GM23338 (cell line): ENCODE results near the gene CCDC106. TPM values are rescaled to one million over a fixed set of nuclear protein-coding genes. Genes with fewer than 3 reads are reported as not detected.

Experiments used
- ATAC-seq: fragments of 200-7000 bp; cut with Tn5 transposase; 3 replicates; pipeline ENCODE4 v1.9.1; 2020
- DNase-seq: peaks from one replicate; pipeline ENCODE4 v3.0.0-alpha.2; 2015; ENCODE audit warnings: low spot score
- H2AFZ ChIP-seq: fragments of 200-600 bp; sonication (generic); 2 replicates; pipeline ENCODE4 v1.8.0; 2016; ENCODE audit warnings: antibody characterized with exemption, mild to moderate bottlenecking, moderate library complexity
- H3F3A ChIP-seq: fragments of 200-600 bp; sonication (generic); replicated peaks from 2 replicates; pipeline ENCODE4 v1.8.0; 2017; ENCODE audit warnings: antibody characterized with exemption, mixed run types, low read depth
- H3K27ac ChIP-seq: fragments of 200-600 bp; sonication (generic); 2 replicates; pipeline ENCODE4 v1.6.1; 2016; ENCODE audit warnings: low read depth
- H3K27me3 ChIP-seq: fragments of 200-600 bp; sonication (generic); 2 replicates; pipeline ENCODE4 v1.8.0; 2016; ENCODE audit warnings: mild to moderate bottlenecking, mixed run types, moderate library complexity; ENCODE audit not compliant: insufficient read depth
- H3K36me3 ChIP-seq: fragments of 200-600 bp; sonication (generic); 2 replicates; pipeline ENCODE4 v1.8.0; 2016; ENCODE audit warnings: mild to moderate bottlenecking; ENCODE audit not compliant: insufficient read depth
- H3K4me1 ChIP-seq: fragments of 200-600 bp; sonication (generic); 2 replicates; pipeline ENCODE4 v1.8.0; 2016; ENCODE audit warnings: mild to moderate bottlenecking, moderate library complexity; ENCODE audit not compliant: insufficient read depth
- H3K4me2 ChIP-seq: fragments of 200-600 bp; sonication (generic); 2 replicates; pipeline ENCODE4 v1.7.1; 2017; ENCODE audit warnings: mixed run types
- H3K4me3 ChIP-seq: fragments of 200-600 bp; sonication (generic); 2 replicates; pipeline ENCODE4 v1.6.1; 2016; ENCODE audit warnings: mixed run types
- H3K79me2 ChIP-seq: fragments of 200-600 bp; sonication (generic); replicated peaks from 2 replicates; pipeline ENCODE4 v1.8.0; 2017; ENCODE audit warnings: mild to moderate bottlenecking; ENCODE audit not compliant: insufficient read depth
- H3K9me2 ChIP-seq: fragments of 200-600 bp; sonication (generic); 2 replicates; pipeline ENCODE4 v1.8.0; 2017; ENCODE audit not compliant: insufficient read depth
- H4K20me1 ChIP-seq: fragments of 200-600 bp; sonication (generic); replicated peaks from 2 replicates; pipeline ENCODE4 v1.8.0; 2017; ENCODE audit warnings: mild to moderate bottlenecking; ENCODE audit not compliant: insufficient read depth
- H3K27ac Mint-ChIP-seq: 2 replicates; pipeline ENCODE4 v1.8.0; 2020; ENCODE audit warnings: inconsistent platforms, mild to moderate bottlenecking, moderate library complexity, mixed read lengths
- H3K27me3 Mint-ChIP-seq: 3 replicates; pipeline ENCODE4 v1.8.0; 2022; ENCODE audit warnings: low read depth, mild to moderate bottlenecking, moderate library complexity, mixed read lengths, inconsistent platforms; ENCODE audit not compliant: insufficient read depth, poor library complexity
- H3K36me3 Mint-ChIP-seq: 3 replicates; pipeline ENCODE4 v1.8.0; 2021; ENCODE audit warnings: low read depth, mild to moderate bottlenecking, inconsistent platforms, moderate library complexity, mixed read lengths
- H3K4me1 Mint-ChIP-seq: 3 replicates; pipeline ENCODE4 v1.8.0; 2020; ENCODE audit warnings: mild to moderate bottlenecking, inconsistent platforms, mixed read lengths
- H3K4me3 Mint-ChIP-seq: 3 replicates; pipeline ENCODE4 v1.8.0; 2021; ENCODE audit warnings: moderate library complexity, mild to moderate bottlenecking, inconsistent platforms, mixed read lengths
- H3K9me3 Mint-ChIP-seq: 3 replicates; pipeline ENCODE4 v1.8.0; 2020; ENCODE audit warnings: moderate library complexity, mild to moderate bottlenecking, inconsistent platforms, mixed read lengths
- CREB1 ChIP-seq: fragments of 250-450 bp; sonication (Bioruptor Pico); IDR thresholded peaks from 2 replicates; pipeline ENCODE4 v1.5.0; 2020; ENCODE audit warnings: low read depth, mild to moderate bottlenecking, moderate library complexity
- CTCF ChIP-seq, 2 experiments: fragments of 200-600 bp in 1 of 2; sonication (generic) in 1 of 2; conservative IDR thresholded peaks; 2 replicates each; pipeline versions ENCODE4 v1.5.1 to v1.6.1; 2016 to 2017; ENCODE audit warnings: antibody characterized with exemption in 2 of 2, low read depth in 2 of 2, mild to moderate bottlenecking in 2 of 2, moderate library complexity in 1 of 2
- EZH2 ChIP-seq: fragments of 200-600 bp; sonication (generic); IDR thresholded peaks from one replicate; pipeline ENCODE4 v1.8.0; 2017; ENCODE audit warnings: antibody characterized with exemption, mild to moderate bottlenecking, low read depth; ENCODE audit not compliant: unreplicated experiment
- EZH2phosphoT487 ChIP-seq: fragments of 200-600 bp; sonication (generic); IDR thresholded peaks from one replicate; pipeline ENCODE4 v1.8.1; 2018; ENCODE audit warnings: antibody characterized with exemption; ENCODE audit not compliant: unreplicated experiment
- JUNB ChIP-seq: IDR thresholded peaks from one replicate; pipeline ENCODE4 v1.6.1; 2016; ENCODE audit warnings: antibody characterized with exemption; ENCODE audit not compliant: unreplicated experiment
- NANOG ChIP-seq: IDR thresholded peaks from 2 replicates; pipeline ENCODE4 v1.6.1; 2016; ENCODE audit warnings: antibody characterized with exemption, borderline replicate concordance
- POLR2AphosphoS5 ChIP-seq: IDR thresholded peaks from 2 replicates; pipeline ENCODE4 v1.6.1; 2016; ENCODE audit warnings: antibody characterized with exemption, low read depth
- REST ChIP-seq: IDR thresholded peaks from one replicate; pipeline ENCODE4 v1.6.1; 2018; ENCODE audit warnings: antibody characterized with exemption; ENCODE audit not compliant: unreplicated experiment
- STAT1 ChIP-seq: IDR thresholded peaks from one replicate; pipeline ENCODE4 v1.6.1; 2016; ENCODE audit warnings: antibody characterized with exemption; ENCODE audit not compliant: unreplicated experiment
- ZNF114 ChIP-seq: fragments of 250-450 bp; sonication (Bioruptor Pico); IDR thresholded peaks from 2 replicates; pipeline ENCODE4 v1.5.0; 2020; ENCODE audit warnings: mild to moderate bottlenecking, moderate library complexity
- ZNF331 ChIP-seq: fragments of 250-450 bp; sonication (Bioruptor Pico); IDR thresholded peaks from 2 replicates; pipeline ENCODE4 v1.5.0; 2020; ENCODE audit warnings: low read depth, mild to moderate bottlenecking, moderate library complexity
- polyA plus RNA-seq: library from polyadenylated mRNA; unstranded; fragments of >200 nt; fragmentation: Nextera tagmentation; extraction: Ambion mirVana; gene quantifications from 2 replicates; pipeline ENCODE4 v1.2.1, GENCODE V29; 2016
- total RNA-seq: library from RNA; depleted of rRNA; stranded (reverse); fragments of >200 nt; shearing (Covaris generic); gene quantifications from 2 replicates; pipeline ENCODE4 v1.2.3, GENCODE V29; 2014
- TF ChIP-seq, protein P1 (sequence below): IDR thresholded peaks from 2 replicates; pipeline ENCODE4 v1.6.1; 2016; ENCODE audit warnings: antibody characterized with exemption

Gene CCDC106
- total and polyA plus RNA-seq, 2 experiments from 2014 or later = 12.0 to 17.6 TPM

DNA sequence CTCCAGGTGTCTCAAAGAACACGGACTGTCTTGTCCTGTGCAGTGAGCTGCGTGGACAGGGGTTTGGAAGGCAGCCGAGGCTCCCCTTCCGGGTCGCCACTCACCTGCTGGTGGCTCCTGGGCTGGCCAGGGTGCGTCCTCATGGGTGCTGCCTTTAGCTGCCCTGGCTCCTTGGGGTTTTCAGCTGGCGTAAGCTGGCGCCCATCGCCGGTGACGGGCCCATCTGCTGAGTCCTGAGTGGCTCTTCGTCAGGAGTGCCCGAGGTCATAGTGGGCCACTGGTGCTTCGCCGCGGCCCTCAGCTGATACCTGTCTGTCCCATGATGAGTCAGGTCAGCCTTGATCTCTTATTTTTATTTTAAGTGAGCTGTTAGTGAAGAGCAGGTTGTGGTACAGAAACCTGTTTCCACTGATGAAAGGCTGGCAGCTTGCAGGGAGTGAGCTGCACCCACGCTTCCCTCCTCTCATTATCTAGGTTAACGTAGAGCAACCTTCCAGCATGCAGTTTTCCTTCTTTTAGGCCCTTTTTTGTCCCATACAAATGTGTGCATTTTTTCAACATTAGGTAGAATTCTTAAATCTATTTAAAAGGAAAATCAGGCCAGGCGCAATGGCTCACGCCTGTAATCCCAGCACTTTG lies 45.4 kb downstream of the CCDC106 start:
- H3K4me1 Mint-ChIP-seq = no peaks in the 10 kb centered on the region; the same call in 2 of the 3 replicates
- ATAC-seq = no peak
- H3K27ac Mint-ChIP-seq = no peak overlapping the region

DNA sequence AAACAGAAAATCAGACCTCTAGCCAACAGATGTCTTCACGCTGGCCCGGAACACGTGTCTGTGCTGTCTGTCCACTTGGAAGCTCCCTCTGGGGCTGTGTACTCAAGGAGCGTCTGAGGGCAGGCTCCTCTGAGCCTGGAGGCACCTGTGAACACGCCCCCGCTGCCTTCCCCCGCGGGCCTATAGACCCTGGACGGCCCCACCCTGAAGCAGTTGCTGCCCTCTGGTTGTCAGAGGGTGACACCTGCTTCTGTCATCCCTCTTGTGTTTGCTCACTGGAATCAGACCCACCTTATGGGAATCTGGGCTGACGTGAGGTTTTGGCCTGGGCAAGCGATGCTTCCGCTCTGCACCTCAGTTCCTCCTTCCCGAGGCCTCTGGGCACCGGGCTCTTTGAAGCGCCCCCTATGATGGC lies 46.2 kb downstream of the CCDC106 start:
- peaks cover 6% of the 10 kb centered on the region for H3K27me3 Mint-ChIP-seq
- Histone ChIP-seq H3K36me3 (no peaks in the 10 kb centered on the region), H3K4me3 (no peak overlapping the region), H3K4me1 (no peaks in the 10 kb centered on the region), H4K20me1 (no peaks in the 10 kb centered on the region; the same call in 1 of the 2 replicates), H3K9me2 (no peaks in the 10 kb centered on the region), H3K4me2 (no peak overlapping the region), H2AFZ (no peak overlapping the region), H3K27ac (no peak overlapping the region), H3K27me3 (no peaks in the 10 kb centered on the region), H3K79me2 (no peaks in the 10 kb centered on the region), H3F3A (no peaks in the 10 kb centered on the region)
- H3K4me1 Mint-ChIP-seq = no peaks in the 10 kb centered on the region; the same call in 2 of the 3 replicates
- H3K36me3 Mint-ChIP-seq = peaks cover 41% of the 10 kb centered on the region
- no peak overlapping the region for H3K4me3 Mint-ChIP-seq
- H3K9me3 Mint-ChIP-seq = no peaks in the 10 kb centered on the region
- DNase-seq = no peak
- ATAC-seq = no peak
- no peak overlapping the region for H3K27ac Mint-ChIP-seq
- TF ChIP-seq EZH2phosphoT487 = no peak
- no peak for TF ChIP-seq CREB1
- TF ChIP-seq NANOG = no peak
- TF ChIP-seq EZH2 = no peak
- TF ChIP-seq ZNF114 (CRISPR knock-in tag) = no peak
- TF ChIP-seq, protein P1, sequence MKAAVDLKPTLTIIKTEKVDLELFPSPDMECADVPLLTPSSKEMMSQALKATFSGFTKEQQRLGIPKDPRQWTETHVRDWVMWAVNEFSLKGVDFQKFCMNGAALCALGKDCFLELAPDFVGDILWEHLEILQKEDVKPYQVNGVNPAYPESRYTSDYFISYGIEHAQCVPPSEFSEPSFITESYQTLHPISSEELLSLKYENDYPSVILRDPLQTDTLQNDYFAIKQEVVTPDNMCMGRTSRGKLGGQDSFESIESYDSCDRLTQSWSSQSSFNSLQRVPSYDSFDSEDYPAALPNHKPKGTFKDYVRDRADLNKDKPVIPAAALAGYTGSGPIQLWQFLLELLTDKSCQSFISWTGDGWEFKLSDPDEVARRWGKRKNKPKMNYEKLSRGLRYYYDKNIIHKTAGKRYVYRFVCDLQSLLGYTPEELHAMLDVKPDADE = no peak
- no peak for TF ChIP-seq STAT1
- TF ChIP-seq REST = no peak
- TF ChIP-seq CTCF (conservative IDR thresholded peaks at IDR 0.05; ENCODE audit: low read depth in 2 of 2) = no peak
- no peak for TF ChIP-seq JUNB
- TF ChIP-seq POLR2AphosphoS5 = no peak
- TF ChIP-seq ZNF331 (CRISPR knock-in tag) = no peak

More for the DNA sequence above, 45.4 kb downstream of the CCDC106 start:
- H3F3A ChIP-seq = no peaks in the 10 kb centered on the region
- no peaks in the 10 kb centered on the region for H3K4me1 ChIP-seq
- H2AFZ ChIP-seq = no peak overlapping the region
- H4K20me1 ChIP-seq = no peaks in the 10 kb centered on the region; the same call in 1 of the 2 replicates
- TF ChIP-seq POLR2AphosphoS5 (no peak), NANOG (no peak), EZH2 (no peak), ZNF114 (CRISPR knock-in tag) (no peak)
- H3K9me2 ChIP-seq = no peaks in the 10 kb centered on the region
- H3K27me3 Mint-ChIP-seq = peaks cover 6% of the 10 kb centered on the region
- H3K4me2 ChIP-seq = no peak overlapping the region
- no peak overlapping the region for H3K27ac ChIP-seq
- no peaks in the 10 kb centered on the region for H3K27me3 ChIP-seq
- DNase-seq = no peak
- no peaks in the 10 kb centered on the region for H3K9me3 Mint-ChIP-seq
- no peak overlapping the region for H3K4me3 ChIP-seq
- no peaks in the 10 kb centered on the region for H3K79me2 ChIP-seq
- no peaks in the 10 kb centered on the region for H3K36me3 ChIP-seq
- peaks cover 40% of the 10 kb centered on the region for H3K36me3 Mint-ChIP-seq
- no peak overlapping the region for H3K4me3 Mint-ChIP-seq
